Measurements from ENCODE around the gene PIP4P1. TPM values are rescaled to one million over a fixed set of nuclear protein-coding genes. Genes with fewer than 3 reads are reported as not detected.
"Not testable (repeated sequence)": the region's sequence is repeated elsewhere in the genome, so short reads cannot be mapped to it uniquely, and the experiment has no call there.

The PIP4P1 gene
- total RNA-seq, 1 donor from 2014 or later: 33.7 TPM

- intact Hi-C loops (cut with micrococcal nuclease): loop anchor here (1.0 to 2.0 kb wide), 4 partner anchors 8 to 139 kb away; partner anchors contain the start of genes APEX1, PARP2 and PIP4P1
- Mint-ChIP-seq H3K36me3 (ENCODE audit: low read depth) (peaks cover 33% of the 10 kb centered on the region), H3K4me3 (ENCODE audit: low read depth) (peak within 1 kb of the TSS; percentile 94), H3K27ac (peak within 1 kb of the TSS; percentile 96), H3K27me3 (ENCODE audit: low read depth) (peaks cover 4% of the 10 kb centered on the region), H3K4me1 (ENCODE audit: low read depth) (peaks cover 32% of the 10 kb centered on the region), H3K9me3 (no peaks in the 10 kb centered on the region)
- peak; percentile 86 for DNase-seq (ENCODE audit: low spot score)
Measured at GRCh38 chr14:20469242-20469889, 8.1 kb upstream of the PIP4P1 start, which contains the start of gene PNP. TSS of gene PNP (plus strand) at chr14:20469406. CDS start at chr14:20469525, 119 bp downstream.

GRCh38 chr14:20468764-20469241 lies 7.6 kb upstream of the PIP4P1 start:
- peak overlapping the region; percentile 94 for H3K4me3 Mint-ChIP-seq (ENCODE audit: low read depth)
- H3K9me3 Mint-ChIP-seq: no peaks in the 10 kb centered on the region
- intact Hi-C loops (cut with micrococcal nuclease): loop anchor here (1.0 to 2.0 kb wide), 4 partner anchors 8 to 140 kb away; partner anchors contain the start of genes APEX1, PARP2 and PIP4P1
- peaks cover 27% of the 10 kb centered on the region for H3K36me3 Mint-ChIP-seq (ENCODE audit: low read depth)
- peak overlapping the region; percentile 96 for H3K27ac Mint-ChIP-seq
- no peak for DNase-seq (ENCODE audit: low spot score)
- H3K4me1 Mint-ChIP-seq (ENCODE audit: low read depth): peaks cover 27% of the 10 kb centered on the region
- H3K27me3 Mint-ChIP-seq (ENCODE audit: low read depth): peaks cover 4% of the 10 kb centered on the region

- intact Hi-C loops (cut with micrococcal nuclease): loop anchor here (1.0 to 2.0 kb wide), 3 partner anchors 9 to 222 kb away; partner anchors contain the start of genes PARP2 and PNP
- Mint-ChIP-seq H3K27ac (peak overlapping the region; percentile 71), H3K4me1 (ENCODE audit: low read depth) (peaks cover 25% of the 10 kb centered on the region), H3K4me3 (ENCODE audit: low read depth) (peak overlapping the region; percentile 89), H3K36me3 (ENCODE audit: low read depth) (peaks cover 22% of the 10 kb centered on the region), H3K27me3 (ENCODE audit: low read depth) (no peaks in the 10 kb centered on the region), H3K9me3 (no peaks in the 10 kb centered on the region)
- no peak for DNase-seq (ENCODE audit: low spot score)
Measured at GRCh38 chr14:20460458-20461224, 593 bp downstream of the PIP4P1 start.

GRCh38 chr14:20458031-20458789 lies 3.0 kb downstream of the PIP4P1 start:
- H3K4me1 Mint-ChIP-seq (ENCODE audit: low read depth): peaks cover 25% of the 10 kb centered on the region
- H3K4me3 Mint-ChIP-seq (ENCODE audit: low read depth): no peak overlapping the region
- no peaks in the 10 kb centered on the region for H3K9me3 Mint-ChIP-seq
- intact Hi-C loops (cut with micrococcal nuclease): loop anchor here (5.0 kb wide), 1 partner anchor 644 kb away; the partner anchor contains the start of gene TMEM253
- no peak for DNase-seq (ENCODE audit: low spot score)
- no peak overlapping the region for H3K27ac Mint-ChIP-seq
- no peaks in the 10 kb centered on the region for H3K27me3 Mint-ChIP-seq (ENCODE audit: low read depth)
- peaks cover 22% of the 10 kb centered on the region for H3K36me3 Mint-ChIP-seq (ENCODE audit: low read depth)

GRCh38 chr14:20456971-20457370 lies 4.3 kb downstream of the PIP4P1 start:
- H3K36me3 Mint-ChIP-seq (ENCODE audit: low read depth): peaks cover 32% of the 10 kb centered on the region
- intact Hi-C loops (cut with micrococcal nuclease): loop anchor here (5.0 kb wide), 1 partner anchor 645 kb away; the partner anchor contains the start of gene TMEM253
- H3K4me1 Mint-ChIP-seq (ENCODE audit: low read depth): peaks cover 22% of the 10 kb centered on the region
- H3K27me3 Mint-ChIP-seq (ENCODE audit: low read depth): no peaks in the 10 kb centered on the region
- no peak overlapping the region for H3K4me3 Mint-ChIP-seq (ENCODE audit: low read depth)
- no peaks in the 10 kb centered on the region for H3K9me3 Mint-ChIP-seq
- DNase-seq (ENCODE audit: low spot score): no peak
- no peak overlapping the region for H3K27ac Mint-ChIP-seq

- Mint-ChIP-seq H3K27me3 (ENCODE audit: low read depth) (no peaks in the 10 kb centered on the region), H3K4me1 (ENCODE audit: low read depth) (peaks cover 20% of the 10 kb centered on the region), H3K9me3 (no peaks in the 10 kb centered on the region), H3K4me3 (ENCODE audit: low read depth) (no peak overlapping the region), H3K36me3 (ENCODE audit: low read depth) (peaks cover 41% of the 10 kb centered on the region), H3K27ac (no peak overlapping the region)
- intact Hi-C loops (cut with micrococcal nuclease): loop anchor here (1.0 to 5.0 kb wide), 6 partner anchors 14 to 647 kb away; partner anchors contain the start of genes CCNB1IP1, PARP2, PNP and TMEM253
- no peak for DNase-seq (ENCODE audit: low spot score)
Measured at GRCh38 chr14:20455355-20456300, 5.6 kb downstream of the PIP4P1 start.

GRCh38 chr14:20454516-20455354 lies 6.5 kb downstream of the PIP4P1 start, which contains the start of the genes APEX1 and OSGEP:
TSS of gene APEX1 (plus strand) at chr14:20455226. CDS start at chr14:20455646, 420 bp downstream.
TSS of gene OSGEP (minus strand) at chr14:20454812. CDS start at chr14:20454683, 129 bp downstream.
- no peaks in the 10 kb centered on the region for H3K9me3 Mint-ChIP-seq

GRCh38 chr14:20452831-20453230 lies 8.4 kb downstream of the PIP4P1 start:
- H3K27me3 Mint-ChIP-seq (ENCODE audit: low read depth); H3K9me3 Mint-ChIP-seq; H3K27ac Mint-ChIP-seq; intact Hi-C loops (cut with micrococcal nuclease); H3K4me1 Mint-ChIP-seq (ENCODE audit: low read depth); DNase-seq (ENCODE audit: low spot score): not testable (repeated sequence)
- H3K4me3 Mint-ChIP-seq (ENCODE audit: low read depth): peak overlapping the region; percentile 59
- H3K36me3 Mint-ChIP-seq (ENCODE audit: low read depth): peaks cover 42% of the 10 kb centered on the region

More at GRCh38 chr14:20454516-20455354, 6.5 kb downstream of the PIP4P1 start, which contains the start of the genes APEX1 and OSGEP:
- peak; percentile 97 for DNase-seq (ENCODE audit: low spot score)
- H3K27ac Mint-ChIP-seq: no peak within 1 kb of the TSS
- H3K4me1 Mint-ChIP-seq (ENCODE audit: low read depth): peaks cover 11% of the 10 kb centered on the region
- peaks cover 38% of the 10 kb centered on the region for H3K36me3 Mint-ChIP-seq (ENCODE audit: low read depth)
- H3K4me3 Mint-ChIP-seq (ENCODE audit: low read depth): peak within 1 kb of the TSS; percentile 63
- H3K27me3 Mint-ChIP-seq (ENCODE audit: low read depth): no peaks in the 10 kb centered on the region
- intact Hi-C loops (cut with micrococcal nuclease): loop anchor here (1.0 to 5.0 kb wide), 6 partner anchors 15 to 648 kb away; partner anchors contain the start of genes CCNB1IP1, PARP2, PNP and TMEM253

- Mint-ChIP-seq H3K27me3 (ENCODE audit: low read depth) (no peaks in the 10 kb centered on the region), H3K4me3 (ENCODE audit: low read depth) (no peak overlapping the region), H3K9me3 (no peaks in the 10 kb centered on the region), H3K4me1 (ENCODE audit: low read depth) (no peaks in the 10 kb centered on the region), H3K27ac (no peak overlapping the region), H3K36me3 (ENCODE audit: low read depth) (peaks cover 40% of the 10 kb centered on the region)
- no peak for DNase-seq (ENCODE audit: low spot score)
- intact Hi-C loops (cut with micrococcal nuclease): no loop called here
Measured at GRCh38 chr14:20446889-20447288, 14.3 kb downstream of the PIP4P1 start.

- H3K27me3 Mint-ChIP-seq (ENCODE audit: low read depth); H3K27ac Mint-ChIP-seq; intact Hi-C loops (cut with micrococcal nuclease); H3K9me3 Mint-ChIP-seq; H3K4me3 Mint-ChIP-seq (ENCODE audit: low read depth); DNase-seq (ENCODE audit: low spot score): not testable (repeated sequence)
- Mint-ChIP-seq H3K36me3 (ENCODE audit: low read depth) (peaks cover 17% of the 10 kb centered on the region), H3K4me1 (ENCODE audit: low read depth) (peaks cover 15% of the 10 kb centered on the region)
Measured at GRCh38 chr14:20443650-20444049, 17.6 kb downstream of the PIP4P1 start.

All from activated T-helper 2 cell treated with anti-CD3 and anti-CD28 coated beads, Interferon-gamma antibody, Interleukin-2, Interleukin-4, amounts not matched to agents 10 μg/mL and 5 μg/mL and 100 μg/mL, durations not matched to agents 14 hours and 24 hours and 36 hours (primary cell).